GM21723 (cell line): Measurements from ENCODE around the gene PAK3.

ENCODE experiments used
- ATAC-seq: cut with Tn5 transposase; IDR thresholded peaks from one replicate; pipeline ENCODE4 v1.9.1; 2021; ENCODE audit warnings: mild to moderate bottlenecking, moderate library complexity; ENCODE audit not compliant: unreplicated experiment

Gene PAK3

DNA sequence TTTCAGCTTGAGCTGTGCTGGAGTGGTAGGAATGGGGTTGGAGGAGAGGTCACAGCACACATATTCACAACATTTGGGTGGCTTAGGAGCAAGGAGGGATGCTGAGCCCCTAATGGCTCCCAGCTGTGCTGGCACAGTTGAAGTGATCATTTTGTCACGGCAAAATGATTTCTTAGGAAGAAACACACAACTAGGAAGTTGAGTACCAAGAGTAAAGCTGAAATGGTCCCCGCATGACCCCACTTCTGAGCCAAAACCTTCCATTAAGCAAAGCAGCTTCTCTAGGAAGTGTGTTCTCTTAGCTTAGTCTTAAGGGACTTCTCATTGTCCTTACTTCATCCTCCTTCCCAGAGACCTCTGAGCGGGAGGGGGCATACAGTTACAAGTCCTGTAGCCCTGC, 161.7 kb downstream of the PAK3 start:
- ATAC-seq = no peak

GRCh38 chrX:111259559-111259958, 163.6 kb downstream of the PAK3 start:
- no peak for ATAC-seq

GRCh38 chrX:111260451-111260850, 164.5 kb downstream of the PAK3 start:
- ATAC-seq = no peak

DNA sequence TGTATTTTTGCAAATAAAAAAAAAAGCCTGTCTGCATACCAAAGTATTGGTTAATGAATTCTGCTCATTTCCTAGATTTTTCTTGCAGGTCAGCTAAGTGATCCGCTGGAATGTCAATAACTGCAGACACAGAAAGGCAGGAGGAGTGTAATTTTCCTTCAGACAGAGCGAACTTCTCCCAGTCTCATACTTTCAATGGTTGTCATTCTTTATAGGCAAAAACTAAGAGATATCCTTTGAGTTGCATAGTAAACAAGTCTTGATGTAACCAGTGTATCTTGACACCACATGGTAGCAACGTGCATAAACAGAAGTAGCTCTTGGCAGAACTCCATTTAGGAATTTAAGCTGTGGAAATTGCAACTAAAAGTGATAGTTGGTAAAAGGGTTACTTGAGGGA, 166.1 kb downstream of the PAK3 start:
- no peak for ATAC-seq

GRCh38 chrX:111264385-111264784, 168.4 kb downstream of the PAK3 start:
- ATAC-seq = no peak

- ATAC-seq = no peak
These were observed 169.5 kb downstream of the PAK3 start for GRCh38 chrX:111265486-111265885.

GRCh38 chrX:111268506-111268905, 172.5 kb downstream of the PAK3 start:
- no peak for ATAC-seq

GRCh38 chrX:111270339-111270738, 174.3 kb downstream of the PAK3 start, which contains the start of gene CAPN6:
Gene CAPN6 (minus strand): TSS chrX:111270483. CDS start chrX:111263936, 6,547 bp downstream.
- no peak for ATAC-seq
